Activated T-cell treated with anti-CD3 and anti-CD28 coated beads, Interleukin-2, amount 50 U/mL, for 72 hours (primary cell): ENCODE measurements around the gene RAB11FIP5. TPM values are rescaled to one million over a fixed set of nuclear protein-coding genes. Genes with fewer than 3 reads are reported as not detected.

Experiments used
- total RNA-seq, 2 donors: library from RNA; stranded (reverse); gene quantifications; one replicate each; pipeline ENCODE4 v1.2.3, GENCODE V29; 2022

The RAB11FIP5 gene
- total RNA-seq, 2 donors from 2014 or later = 6.6 to 9.8 TPM

Other genes starting within 250 kb of the RAB11FIP5 start
- gene SPR, start 225.5 kb downstream of the RAB11FIP5 start, total RNA-seq = 1 to 10 TPM in 1 of 2 donors, under 1 TPM in 1; 0.65 to 1.9 TPM
- under 1 TPM; 0.44 to 0.50 TPM for gene EMX1, start 195.4 kb downstream of the RAB11FIP5 start, total RNA-seq
- gene SFXN5, start 41.2 kb downstream of the RAB11FIP5 start, total RNA-seq = 10 to 100 TPM in 1 of 2 donors, 1 to 10 TPM in 1; 9.1 to 10.1 TPM
- gene NOTO, start 89.6 kb upstream of the RAB11FIP5 start, total RNA-seq = not detected
- 10 to 100 TPM; 32.5 to 35.4 TPM for gene SMYD5, start 101.3 kb upstream of the RAB11FIP5 start, total RNA-seq
- gene PRADC1, start 120.3 kb upstream of the RAB11FIP5 start, total RNA-seq = 10 to 100 TPM; 15.0 to 17.3 TPM
- gene CCT7, start 121.4 kb upstream of the RAB11FIP5 start, total RNA-seq = 100 to 1,000 TPM; 305 to 384 TPM
- 10 to 100 TPM; 19.8 to 22.9 TPM for gene FBXO41, start 171.5 kb upstream of the RAB11FIP5 start, total RNA-seq
- gene EGR4, start 180.6 kb upstream of the RAB11FIP5 start, total RNA-seq = 1 to 10 TPM; 1.6 to 2.1 TPM